H1 (cell line): ENCODE measurements around the gene PLS3. TPM values are rescaled to one million over a fixed set of nuclear protein-coding genes. Genes with fewer than 3 reads are reported as not detected.
"Not testable (repeated sequence)": the region's sequence is repeated elsewhere in the genome, so short reads cannot be mapped to it uniquely, and the experiment has no call there.

Experiments
- CTCF ChIA-PET: fragments of 300-600 bp; sonication (Branson Sonifier 250); formaldehyde crosslinking; loops from one replicate; lab custom pipeline; 2021; ENCODE audit not compliant: partially characterized antibody; lab: Charles Lee
- POLR2A ChIA-PET: fragments of 300-600 bp; sonication (Branson Sonifier 250); formaldehyde crosslinking; loops from one replicate; lab custom pipeline; 2021; ENCODE audit warnings: inconsistent platforms; ENCODE audit not compliant: partially characterized antibody; lab: Charles Lee
- DNase-seq, 2 experiments: peaks; one replicate each; pipeline versions ENCODE4 v3.0.0 to v3.0.0-alpha.2; 2010 to 2022; ENCODE audit warnings: low spot score in 2 of 2, low read depth in 1 of 2, mixed read lengths in 1 of 2
- FAIRE-seq: peaks from 2 replicates; lab custom pipeline; 2011; peaks lifted over from hg19 to GRCh38; lab: Jason Lieb, UNC
- H2AFZ ChIP-seq: 2 replicates; pipeline ENCODE4 v1.8.1; 2012; ENCODE audit warnings: low read length, inconsistent platforms
- H2AK5ac ChIP-seq: 2 replicates; pipeline ENCODE4 v1.6.1; 2013; ENCODE audit warnings: low read depth, low read length
- H2BK120ac ChIP-seq: replicated peaks from 2 replicates; pipeline ENCODE3; 2013; ENCODE audit warnings: low read depth, low read length, inconsistent platforms
- H2BK12ac ChIP-seq: 2 replicates; pipeline ENCODE4 v1.6.1; 2013; ENCODE audit warnings: low read depth, low read length
- H2BK15ac ChIP-seq: 2 replicates; pipeline ENCODE4 v1.6.1; 2013; ENCODE audit warnings: low read length
- H2BK20ac ChIP-seq: 2 replicates; pipeline ENCODE4 v1.6.1; 2013; ENCODE audit warnings: low read length
- H2BK5ac ChIP-seq: 2 replicates; pipeline ENCODE4 v1.6.1; 2013; ENCODE audit warnings: low read depth, low read length
- H3K14ac ChIP-seq: 2 replicates; pipeline ENCODE4 v1.6.1; 2013; ENCODE audit warnings: inconsistent platforms; ENCODE audit not compliant: insufficient read length
- H3K18ac ChIP-seq: 2 replicates; pipeline ENCODE4 v1.6.1; 2013; ENCODE audit warnings: low read length; ENCODE audit errors: extremely low read depth
- H3K23ac ChIP-seq: 2 replicates; pipeline ENCODE4 v1.6.1; 2013; ENCODE audit warnings: inconsistent platforms; ENCODE audit not compliant: insufficient read length
- H3K23me2 ChIP-seq: 2 replicates; pipeline ENCODE4 v1.6.1; 2013; ENCODE audit warnings: low read depth, low read length
- H3K27ac ChIP-seq: 2 replicates; pipeline ENCODE4 v1.6.1; 2011; ENCODE audit warnings: low read depth, low read length, inconsistent platforms
- H3K27me3 ChIP-seq, 4 experiments: replicated peaks in 1 of 4; 1 replicate in 1 of 4; 2 replicates in 3 of 4; pipeline versions ENCODE4 v1.6.1 to v1.8.1; 2011 to 2013; ENCODE audit warnings: low read length in 3 of 4, mild to moderate bottlenecking in 3 of 4, inconsistent platforms in 2 of 4, mixed read lengths in 2 of 4, moderate library complexity in 1 of 4; ENCODE audit not compliant: control insufficient read depth in 3 of 4, insufficient read depth in 3 of 4; ENCODE audit errors: extremely low read depth in 1 of 4
- H3K36me3 ChIP-seq, 4 experiments: 2 replicates each; pipeline versions ENCODE4 v1.6.1 to v1.8.1; 2011 to 2013; ENCODE audit warnings: mild to moderate bottlenecking in 4 of 4, low read length in 3 of 4, moderate library complexity in 2 of 4, control low read depth in 1 of 4, inconsistent platforms in 1 of 4; ENCODE audit not compliant: insufficient read depth in 4 of 4, control insufficient read depth in 2 of 4
- H3K4ac ChIP-seq: replicated peaks from 2 replicates; pipeline ENCODE3; 2013; ENCODE audit warnings: low read length, low read depth, mixed read lengths, inconsistent platforms; ENCODE audit not compliant: insufficient read length
- H3K4me1 ChIP-seq, 4 experiments: replicated peaks in 1 of 4; 1 replicate in 1 of 4; 2 replicates in 3 of 4; pipeline versions ENCODE4 v1.6.1 to v1.8.1; 2011 to 2013; ENCODE audit warnings: low read length in 3 of 4, inconsistent platforms in 2 of 4, mixed read lengths in 1 of 4; ENCODE audit not compliant: insufficient read depth in 4 of 4, control insufficient read depth in 3 of 4
- H3K4me2 ChIP-seq, 2 experiments: 2 replicates each; pipeline versions ENCODE4 v1.6.1 to v1.8.1; 2011 to 2013; ENCODE audit warnings: low read depth in 2 of 2, low read length in 2 of 2, control low read depth in 1 of 2, inconsistent platforms in 1 of 2, mild to moderate bottlenecking in 1 of 2; ENCODE audit not compliant: insufficient read depth in 1 of 2
- H3K4me3 ChIP-seq, 4 experiments: fragments of 200-600, 300-600 bp in 1 of 4; sonication (generic), shearing (Covaris generic), sonication (Bioruptor Twin) in 1 of 4; 2 replicates each; pipeline versions ENCODE4 v1.5.1 to v1.8.1; 2011 to 2016; ENCODE audit warnings: low read length in 4 of 4, low read depth in 3 of 4, control low read depth in 2 of 4, inconsistent platforms in 2 of 4, mild to moderate bottlenecking in 2 of 4, mixed read lengths in 1 of 4, moderate library complexity in 1 of 4; ENCODE audit not compliant: insufficient read depth in 2 of 4; ENCODE audit errors: extremely low read depth in 1 of 4
- H3K56ac ChIP-seq: replicated peaks from 2 replicates; pipeline ENCODE3; 2013; ENCODE audit warnings: low read depth, mild to moderate bottlenecking, mixed read lengths, low read length, inconsistent platforms; ENCODE audit not compliant: insufficient read length
- H3K79me1 ChIP-seq: 2 replicates; pipeline ENCODE4 v1.6.1; 2013; ENCODE audit warnings: low read depth, low read length, control low read depth
- H3K79me2 ChIP-seq, 2 experiments: 2 replicates each; pipeline versions ENCODE4 v1.6.1 to v1.8.1; 2012 to 2013; ENCODE audit warnings: low read length in 2 of 2, mild to moderate bottlenecking in 2 of 2, inconsistent platforms in 1 of 2; ENCODE audit not compliant: insufficient read depth in 2 of 2, control insufficient read depth in 1 of 2
- H3K9ac ChIP-seq, 4 experiments: replicated peaks in 1 of 4; 1 replicate in 1 of 4; 2 replicates in 3 of 4; pipeline versions ENCODE4 v1.6.1 to v1.8.1; 2011 to 2013; ENCODE audit warnings: low read depth in 3 of 4, low read length in 3 of 4, control low read depth in 2 of 4, mild to moderate bottlenecking in 2 of 4, moderate library complexity in 2 of 4, inconsistent platforms in 1 of 4; ENCODE audit errors: extremely low read depth in 1 of 4
- H3K9me3 ChIP-seq, 2 experiments: 2 replicates each; pipeline versions ENCODE4 v1.6.1 to v1.8.1; 2012 to 2013; ENCODE audit warnings: mild to moderate bottlenecking in 2 of 2, moderate library complexity in 2 of 2, control low read depth in 1 of 2, inconsistent platforms in 1 of 2, low read depth in 1 of 2, low read length in 1 of 2, mixed read lengths in 1 of 2; ENCODE audit not compliant: insufficient read depth in 2 of 2
- H4K20me1 ChIP-seq, 2 experiments: replicated peaks in 1 of 2; 2 replicates each; pipeline versions ENCODE3 to v1.8.1; 2011 to 2013; ENCODE audit warnings: inconsistent platforms in 2 of 2, low read length in 2 of 2, mild to moderate bottlenecking in 1 of 2; ENCODE audit not compliant: insufficient read depth in 2 of 2, control insufficient read depth in 1 of 2
- H4K5ac ChIP-seq: 2 replicates; pipeline ENCODE4 v1.6.1; 2013; ENCODE audit warnings: low read length, low read depth, mixed read lengths, inconsistent platforms; ENCODE audit not compliant: insufficient read length
- H4K8ac ChIP-seq: 2 replicates; pipeline ENCODE4 v1.8.0; 2013; ENCODE audit warnings: mild to moderate bottlenecking, moderate library complexity, low read length, inconsistent platforms; ENCODE audit not compliant: insufficient read depth; ENCODE audit errors: extremely low read depth
- H4K91ac ChIP-seq: replicated peaks from 2 replicates; pipeline ENCODE3; 2013; ENCODE audit warnings: low read length, mixed read lengths, inconsistent platforms; ENCODE audit not compliant: insufficient read length
- CTCF ChIP-seq, 3 experiments: IDR thresholded peaks; 1 replicate in 2 of 3; 2 replicates in 1 of 3; pipeline versions ENCODE4 v1.5.1 to v1.6.1; 2011; ENCODE audit warnings: low read length in 3 of 3, mild to moderate bottlenecking in 3 of 3, inconsistent platforms in 2 of 3, low read depth in 1 of 3, moderate library complexity in 1 of 3; ENCODE audit not compliant: insufficient read depth in 1 of 3; ENCODE audit errors: control extremely low read depth in 1 of 3
- WGBS, 2 experiments: shearing (Covaris generic) in 1 of 2; methylation state at CpG; one replicate each; pipeline versions ENCODE4 v1.1.6 to v1.1.7; 2013 to 2015; ENCODE audit warnings: low lambda C conversion rate in 2 of 2, mixed read lengths in 2 of 2, inconsistent platforms in 1 of 2, low coverage in 1 of 2, missing lambda C conversion rate in 1 of 2; ENCODE audit not compliant: insufficient replicate concordance in 2 of 2, insufficient coverage in 1 of 2, insufficient read length in 1 of 2; ENCODE audit errors: extremely low coverage in 1 of 2, missing lambda C conversion rate in 1 of 2; 5-methylcytosine and 5-hydroxymethylcytosine counted together
- polyA plus RNA-seq, 7 experiments: library from polyadenylated mRNA; depleted of rRNA in 3 of 7; stranded (reverse) in 5 of 7; unstranded in 2 of 7; fragments of >200 nt in 5 of 7; fragments of 200-250 nt in 2 of 7; gene quantifications; 1 replicate in 5 of 7; 2 replicates in 1 of 7; 4 replicates in 1 of 7; pipeline versions ENCODE4 v1.2.1 to v1.2.3, GENCODE V29; 2011 to 2013; ENCODE audit warnings: missing spikeins in 2 of 7, mixed read lengths in 2 of 7
- total RNA-seq: library from RNA; stranded (reverse); fragmentation: NEBNext Ultra II Directional; extraction: Animal tissue kit (Norgen Biotek cat#: 25700); gene quantifications from 2 replicates; pipeline ENCODE4 v1.2.1, GENCODE V29; 2021

The PLS3 gene
- total and polyA plus RNA-seq, 2 of the 8 experiments (the other 6 are each of a cell fraction or from before 2014, with no cell fraction given), result 107 to 185 TPM

GRCh38 chrX:115632455-115632854, 71.5 kb downstream of the PLS3 start (continued):
- TF ChIP-seq CTCF (IDR thresholded peaks at IDR 0.05; ENCODE audit: control extremely low read depth in 1 of 3, insufficient read depth in 1 of 3, low read depth in 1 of 3, low read length in 3 of 3), result no peak

GRCh38 chrX:115633397-115633796, 72.4 kb downstream of the PLS3 start:
- H2AFZ ChIP-seq, H3K23ac ChIP-seq, H3K79me2 ChIP-seq, H4K20me1 ChIP-seq, H3K9me3 ChIP-seq, H3K79me1 ChIP-seq, H2BK12ac ChIP-seq, H2BK120ac ChIP-seq, FAIRE-seq, H3K4me2 ChIP-seq, H3K27ac ChIP-seq, H3K27me3 ChIP-seq, H2BK15ac ChIP-seq, H4K8ac ChIP-seq, H2BK5ac ChIP-seq, H3K14ac ChIP-seq, H3K18ac ChIP-seq, H3K4ac ChIP-seq, H3K9ac ChIP-seq, H2AK5ac ChIP-seq, H4K91ac ChIP-seq, H3K23me2 ChIP-seq, H4K5ac ChIP-seq, H3K4me3 ChIP-seq, DNase-seq, POLR2A ChIA-PET, H2BK20ac ChIP-seq, H3K4me1 ChIP-seq, H3K56ac ChIP-seq: not testable (repeated sequence)
- CTCF ChIA-PET, result interaction anchor here (0.7 to 1.5 kb wide), 4 partner anchors 9 to 314 kb away, joined by 3 to 4 read pairs (median 3); no protein-coding TSS in a partner anchor
- H3K36me3 ChIP-seq, result peaks cover 4 to 60% (median 22%) of the 10 kb centered on the region in 4 experiments; a peak in 7 of 8 replicates
- 92% methylated on average over 4 of the region's 5 CpGs; no CpG with 5 or more reads in 1 of the 2 experiments for WGBS, 2 experiments
